M059J (cell line): ENCODE results near the gene PHLDB2. TPM values are rescaled to one million over a fixed set of nuclear protein-coding genes. Genes with fewer than 3 reads are reported as not detected.

Source experiments
- DNase-seq: peaks from one replicate; pipeline ENCODE4 v3.0.0-alpha.2; 2012; ENCODE audit warnings: low read depth
- total RNA-seq: library from RNA; depleted of rRNA; stranded (reverse); fragments of >200 nt; shearing (Covaris generic); gene quantifications from 2 replicates; pipeline ENCODE4 v1.2.3, GENCODE V29; 2014

The PHLDB2 gene
- total RNA-seq, 1 experiment from 2014 or later: 89.3 TPM

GRCh38 chr3:111882799-111883198 lies 23.7 kb downstream of the PHLDB2 start:
- DNase-seq: no peak

DNA sequence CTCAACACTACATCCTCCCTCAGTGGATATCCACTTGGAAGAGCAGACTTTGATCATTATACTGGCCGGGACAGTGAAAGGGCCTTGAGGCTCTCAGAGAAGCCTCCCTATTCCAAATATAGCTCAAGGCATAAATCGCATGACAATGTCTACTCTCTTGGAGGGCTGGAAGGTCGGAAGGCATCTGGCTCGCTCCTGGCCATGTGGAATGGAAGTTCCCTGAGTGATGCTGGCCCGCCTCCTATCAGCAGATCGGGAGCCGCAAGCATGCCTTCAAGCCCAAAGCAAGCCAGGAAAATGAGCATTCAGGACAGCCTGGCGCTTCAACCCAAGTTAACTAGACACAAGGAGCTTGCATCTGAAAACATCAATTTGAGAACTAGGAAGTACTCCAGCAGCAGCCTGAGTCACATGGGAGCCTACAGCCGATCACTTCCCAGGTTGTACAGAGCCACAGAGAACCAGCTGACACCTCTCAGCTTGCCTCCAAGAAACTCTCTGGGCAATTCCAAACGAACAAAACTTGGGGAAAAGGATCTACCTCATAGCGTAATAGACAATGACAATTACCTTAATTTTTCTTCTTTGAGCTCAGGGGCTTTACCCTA lies 25.4 kb downstream of the PHLDB2 start:
- DNase-seq: no peak

DNA sequence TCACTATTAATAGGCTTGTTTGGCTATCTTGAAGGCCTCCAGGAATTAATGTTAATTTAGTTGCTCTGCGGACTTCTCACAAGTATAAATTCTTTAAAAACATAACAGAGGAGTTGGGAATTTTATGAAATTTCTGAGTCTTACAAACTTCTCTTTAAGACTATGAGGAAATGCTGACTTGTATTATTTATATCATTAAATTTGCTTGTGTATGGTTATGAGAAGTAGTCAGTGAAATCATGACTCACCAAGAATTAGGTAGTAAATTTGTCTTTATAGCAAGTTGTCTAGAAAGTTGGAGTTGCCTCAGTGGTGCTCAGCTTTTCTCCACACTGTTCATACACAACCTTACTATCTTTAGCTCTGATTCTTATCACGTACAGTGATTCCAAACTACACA lies 26.5 kb downstream of the PHLDB2 start:
- no peak for DNase-seq

GRCh38 chr3:111890051-111890580 lies 31.1 kb downstream of the PHLDB2 start:
- peak; percentile 91 for DNase-seq

DNA sequence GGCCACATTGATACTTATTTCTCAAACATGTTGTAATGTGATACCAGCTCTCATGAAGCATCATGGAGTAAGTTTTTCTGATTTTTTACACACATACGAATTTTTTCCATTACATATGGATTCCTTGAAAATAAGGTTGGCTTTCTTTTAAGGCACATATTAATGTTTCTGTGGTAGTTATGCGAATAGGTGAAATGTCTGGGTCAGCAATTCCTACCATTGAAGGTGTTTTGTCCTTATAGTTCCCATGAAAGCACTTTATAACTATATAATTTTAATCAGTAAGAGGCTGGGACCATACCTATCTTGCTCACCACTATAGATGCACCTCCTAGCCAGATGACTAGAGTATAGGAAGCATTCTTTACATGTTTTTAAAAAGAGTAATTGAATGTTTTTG lies 33.0 kb downstream of the PHLDB2 start:
- DNase-seq: no peak

DNA sequence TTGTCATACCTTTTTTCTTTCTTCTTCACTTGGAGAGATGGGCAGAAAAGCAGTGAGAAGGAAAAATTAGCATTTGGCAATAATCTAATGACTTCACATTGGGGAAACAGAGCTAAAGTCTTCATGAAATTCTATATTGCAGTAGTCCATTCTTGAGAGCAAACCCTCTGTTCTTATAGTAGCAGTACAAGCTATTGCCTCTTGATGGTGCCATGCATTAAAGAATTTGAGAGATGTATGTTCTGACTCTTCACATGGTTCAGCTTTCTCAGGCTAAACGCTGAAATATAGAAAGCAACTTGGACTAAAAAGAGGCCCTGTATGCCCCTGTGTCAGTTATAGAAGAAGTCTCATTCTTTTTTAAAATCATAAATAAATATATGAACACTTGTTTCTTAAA lies 36.0 kb downstream of the PHLDB2 start:
- peak; percentile 59 for DNase-seq

DNA sequence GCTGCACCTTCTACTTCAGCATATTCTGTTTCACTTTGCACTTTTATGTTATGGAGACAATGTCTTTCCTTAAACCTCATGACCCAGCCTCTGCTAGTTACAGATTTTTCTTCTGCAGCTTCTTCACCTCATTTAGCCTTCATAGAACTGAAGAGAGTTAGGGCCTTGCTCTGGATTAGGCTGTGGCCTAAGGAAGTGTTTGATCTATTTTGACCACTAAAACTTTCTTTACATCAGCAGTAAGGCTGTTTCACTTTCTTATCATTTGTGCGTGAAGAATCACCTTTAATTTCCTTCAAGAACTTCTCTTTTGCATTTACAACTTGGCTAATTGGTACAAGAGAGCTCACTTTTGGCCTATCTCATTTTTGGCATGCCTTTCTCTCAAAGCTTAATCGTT lies 40.9 kb downstream of the PHLDB2 start:
- no peak for DNase-seq

DNA sequence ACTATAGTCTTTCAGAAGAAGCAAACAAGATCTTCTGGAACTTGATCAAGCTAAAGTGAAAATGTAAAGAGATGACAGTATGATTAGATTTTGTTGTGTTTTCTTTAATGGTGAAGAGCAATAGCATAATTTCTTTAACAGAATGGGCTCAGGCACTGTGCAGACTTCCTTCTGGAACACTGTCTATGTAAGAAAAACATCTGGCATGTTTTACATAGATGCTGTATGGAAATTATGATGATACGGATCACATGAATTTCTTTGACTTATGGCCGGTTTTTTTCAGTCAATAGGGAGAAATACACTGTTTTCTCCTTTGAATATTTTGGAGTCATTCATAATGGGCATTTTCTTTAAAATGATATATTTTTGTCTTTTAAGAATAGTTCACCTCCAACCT lies 42.6 kb downstream of the PHLDB2 start:
- no peak for DNase-seq

DNA sequence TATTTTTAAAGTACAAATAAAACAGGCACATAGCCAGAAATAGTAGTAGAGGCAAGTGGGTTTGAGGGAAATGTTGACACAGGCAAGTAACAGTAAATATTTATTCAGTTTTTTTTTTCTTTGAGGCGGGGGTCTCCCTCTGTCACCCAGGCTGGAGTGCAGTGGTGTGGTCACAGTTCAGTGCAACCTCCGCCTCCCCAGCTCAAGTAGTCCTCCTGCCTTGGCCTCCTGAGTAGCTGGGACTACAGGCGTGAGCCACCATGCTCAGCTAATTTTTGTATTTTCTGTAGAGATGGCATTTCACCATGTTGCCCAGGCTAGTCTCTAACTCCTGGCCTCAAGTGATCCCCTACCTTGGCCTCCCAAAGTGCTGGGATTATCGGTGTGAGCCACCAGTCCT lies 43.5 kb downstream of the PHLDB2 start:
- no peak for DNase-seq

- DNase-seq: peak; percentile 98
Observed at GRCh38 chr3:111903067-111903511, 44.0 kb downstream of the PHLDB2 start.

GRCh38 chr3:111904376-111905241 lies 45.5 kb downstream of the PHLDB2 start:
- DNase-seq: peak; percentile 94

- DNase-seq: peak; percentile 57
Observed at GRCh38 chr3:111906656-111907055, 47.6 kb downstream of the PHLDB2 start.

GRCh38 chr3:111907151-111907550 lies 48.1 kb downstream of the PHLDB2 start:
- DNase-seq: no peak

- DNase-seq: peak; percentile 76
Observed at GRCh38 chr3:111910806-111911205, 51.7 kb downstream of the PHLDB2 start.

DNA sequence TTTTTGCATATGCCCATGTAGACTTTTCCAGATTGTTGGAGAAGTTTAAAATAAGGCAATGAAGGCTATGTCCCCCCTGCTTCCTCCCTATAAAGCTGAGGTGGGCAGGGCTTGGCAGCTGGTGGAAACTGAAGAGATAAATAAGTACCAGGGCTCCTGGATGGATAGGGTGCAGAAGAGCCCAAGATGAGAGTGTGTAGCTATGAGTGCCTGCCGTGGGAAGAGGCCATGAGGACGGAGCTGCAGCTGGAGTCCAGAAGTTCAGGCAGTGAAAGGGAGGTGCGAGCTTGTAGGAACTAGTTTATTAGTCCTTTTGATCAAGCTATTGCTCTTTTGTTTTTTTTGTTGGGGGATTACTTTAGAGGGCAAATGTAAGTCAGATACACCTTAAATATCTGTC lies 52.4 kb downstream of the PHLDB2 start:
- no peak for DNase-seq

GRCh38 chr3:111913163-111913763 lies 54.2 kb downstream of the PHLDB2 start:
- DNase-seq: no peak

DNA sequence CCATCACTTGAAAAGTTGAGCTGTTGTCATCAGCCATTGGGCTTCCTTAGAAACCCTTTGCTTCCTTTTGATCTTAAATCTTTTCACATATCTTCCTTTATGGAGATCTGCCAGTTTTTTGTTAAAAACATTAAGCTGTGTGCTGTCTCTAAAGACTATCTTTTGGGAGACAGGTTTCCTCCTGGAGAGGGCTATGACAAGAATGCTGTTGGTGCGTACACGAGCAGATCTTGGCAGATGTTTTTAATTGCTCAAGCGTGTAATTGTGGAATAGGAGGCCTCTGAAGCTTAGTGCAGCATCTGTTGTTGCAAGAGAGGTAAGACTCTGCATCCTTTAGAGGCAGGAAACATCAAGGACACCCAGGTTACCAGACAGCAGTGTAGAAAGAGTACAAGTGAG lies 56.8 kb downstream of the PHLDB2 start:
- DNase-seq: peak; percentile 72

- DNase-seq: peak; percentile 86
Observed at GRCh38 chr3:111917300-111917699, 58.2 kb downstream of the PHLDB2 start.

DNA sequence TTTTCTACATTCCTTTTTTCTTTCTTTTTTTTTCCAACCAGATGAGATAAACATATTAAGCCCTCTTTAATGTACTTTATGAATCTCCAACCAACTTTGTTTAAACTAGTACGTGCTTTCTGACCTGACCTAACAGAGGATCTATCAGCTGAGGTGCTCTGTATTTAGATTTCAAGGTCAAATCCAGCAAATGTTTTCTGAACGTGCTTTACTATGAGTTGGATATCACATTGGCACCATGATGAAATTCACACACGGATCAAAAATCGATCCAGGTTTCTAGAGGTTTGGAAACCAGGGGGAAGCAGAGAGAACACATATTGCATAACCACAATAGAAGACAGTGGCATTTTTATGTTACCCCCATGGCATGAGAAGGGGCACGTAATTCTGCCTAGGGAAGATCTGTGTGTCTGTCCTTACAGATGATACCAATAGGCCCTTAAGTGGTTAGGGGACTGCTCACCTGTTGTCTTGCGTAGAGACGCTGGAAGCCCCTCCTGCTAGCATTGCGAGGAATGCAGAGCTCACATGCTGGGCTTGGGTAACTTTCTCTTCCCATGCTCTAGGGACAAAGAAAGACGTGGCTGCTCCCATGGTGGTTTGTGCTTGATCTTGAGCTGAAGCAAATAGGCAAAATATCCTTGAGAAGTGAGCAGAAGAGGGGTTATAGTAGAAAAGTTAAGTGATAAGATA lies 60.5 kb downstream of the PHLDB2 start:
- DNase-seq: no peak

- DNase-seq: no peak
Observed at GRCh38 chr3:111921181-111921580, 62.1 kb downstream of the PHLDB2 start.

DNA sequence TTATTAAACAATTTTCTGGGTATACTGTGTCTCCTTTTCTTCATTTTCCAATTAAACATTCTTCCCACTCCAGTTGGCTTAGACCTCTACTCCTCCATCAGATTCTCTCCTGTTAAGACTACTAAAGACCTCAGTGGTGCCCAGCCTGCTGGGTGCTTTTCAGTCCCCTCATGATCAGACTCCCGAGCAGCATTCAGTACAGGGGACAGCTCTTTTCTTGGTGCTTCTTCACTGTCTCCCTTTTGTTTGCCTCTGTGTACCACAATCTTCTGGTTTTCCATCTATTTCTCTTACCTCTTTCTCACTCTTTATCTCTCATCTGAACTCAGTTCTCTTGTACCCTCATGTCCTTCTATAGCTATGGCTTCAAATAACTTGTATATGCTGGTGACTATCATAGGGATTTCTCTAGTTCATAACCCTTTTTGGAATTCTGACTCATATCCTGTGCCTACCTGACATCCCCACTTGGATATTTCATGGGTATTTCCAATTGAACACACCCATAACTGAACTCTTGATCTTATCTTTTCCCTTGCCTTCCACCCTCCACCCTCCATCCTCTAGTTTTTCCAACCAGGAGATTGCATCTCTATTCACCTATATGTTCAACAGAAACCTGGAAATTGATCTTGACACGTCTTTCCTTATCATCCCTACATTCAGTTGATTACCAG lies 64.2 kb downstream of the PHLDB2 start:
- peak; percentile 84 for DNase-seq
